ENCODE results near the gene GREB1.

The GREB1 gene

GRCh38 chr2:11618708-11619062 is 84.8 kb downstream of the GREB1 start:
- Histone ChIP-seq H4K20me1 (ENCODE audit: insufficient read depth) (no peaks in the 10 kb centered on the region), H3K79me2 (ENCODE audit: insufficient read depth, low read depth) (no peaks in the 10 kb centered on the region), H3K36me3 (ENCODE audit: insufficient read depth) (no peaks in the 10 kb centered on the region), H3K4me1 (ENCODE audit: low read depth, poor library complexity, severe bottlenecking) (no peaks in the 10 kb centered on the region), H3K4me3 (IDR thresholded peaks at IDR 0.05; ENCODE audit: insufficient read depth, low read depth, low read length) (no peak overlapping the region), H2AFZ (ENCODE audit: low read depth) (no peak overlapping the region), H3K27me3 (ENCODE audit: insufficient read depth, low read depth) (no peaks in the 10 kb centered on the region), H3K9ac (no peak overlapping the region), H3K27ac (no peak overlapping the region), H3K4me2 (no peak overlapping the region)
- no peak for TF ChIP-seq CTCF (conservative IDR thresholded peaks at IDR 0.05; ENCODE audit: low read depth, low read length)

- H3K27me3 ChIP-seq (ENCODE audit: insufficient read depth, low read depth) = no peaks in the 10 kb centered on the region
- H4K20me1 ChIP-seq (ENCODE audit: insufficient read depth) = no peaks in the 10 kb centered on the region
- H3K4me1 ChIP-seq (ENCODE audit: low read depth, poor library complexity, severe bottlenecking) = no peaks in the 10 kb centered on the region
- H3K4me3 ChIP-seq (IDR thresholded peaks at IDR 0.05; ENCODE audit: insufficient read depth, low read depth, low read length) = no peak overlapping the region
- H3K79me2 ChIP-seq (ENCODE audit: insufficient read depth, low read depth) = no peaks in the 10 kb centered on the region
- H3K9ac ChIP-seq = no peak overlapping the region
- H2AFZ ChIP-seq (ENCODE audit: low read depth) = no peak overlapping the region
- no peaks in the 10 kb centered on the region for H3K36me3 ChIP-seq (ENCODE audit: insufficient read depth)
- no peak overlapping the region for H3K4me2 ChIP-seq
- no peak overlapping the region for H3K27ac ChIP-seq
- no peak for TF ChIP-seq CTCF (conservative IDR thresholded peaks at IDR 0.05; ENCODE audit: low read depth, low read length)
Observed at GRCh38 chr2:11621410-11621809, 87.6 kb downstream of the GREB1 start.

- Histone ChIP-seq H3K27ac (no peak overlapping the region), H3K4me3 (IDR thresholded peaks at IDR 0.05; ENCODE audit: insufficient read depth, low read depth, low read length) (no peak overlapping the region), H3K4me2 (no peak overlapping the region), H4K20me1 (ENCODE audit: insufficient read depth) (no peaks in the 10 kb centered on the region), H3K27me3 (ENCODE audit: insufficient read depth, low read depth) (no peaks in the 10 kb centered on the region), H3K4me1 (ENCODE audit: low read depth, poor library complexity, severe bottlenecking) (no peaks in the 10 kb centered on the region), H2AFZ (ENCODE audit: low read depth) (no peak overlapping the region), H3K9ac (no peak overlapping the region), H3K79me2 (ENCODE audit: insufficient read depth, low read depth) (no peaks in the 10 kb centered on the region), H3K36me3 (ENCODE audit: insufficient read depth) (no peaks in the 10 kb centered on the region)
- TF ChIP-seq CTCF (conservative IDR thresholded peaks at IDR 0.05; ENCODE audit: low read depth, low read length) = no peak
Observed at GRCh38 chr2:11622611-11623010, 88.8 kb downstream of the GREB1 start.

GRCh38 chr2:11624893-11625292 is 91.0 kb downstream of the GREB1 start:
- no peaks in the 10 kb centered on the region for H3K79me2 ChIP-seq (ENCODE audit: insufficient read depth, low read depth)
- TF ChIP-seq CTCF (conservative IDR thresholded peaks at IDR 0.05; ENCODE audit: low read depth, low read length) = no peak
- no peaks in the 10 kb centered on the region for H3K36me3 ChIP-seq (ENCODE audit: insufficient read depth)
- H3K27me3 ChIP-seq (ENCODE audit: insufficient read depth, low read depth) = no peaks in the 10 kb centered on the region
- H3K27ac ChIP-seq = no peak overlapping the region
- no peak overlapping the region for H3K4me2 ChIP-seq
- H3K9ac ChIP-seq = no peak overlapping the region
- no peak overlapping the region for H2AFZ ChIP-seq (ENCODE audit: low read depth)
- no peaks in the 10 kb centered on the region for H3K4me1 ChIP-seq (ENCODE audit: low read depth, poor library complexity, severe bottlenecking)
- H4K20me1 ChIP-seq (ENCODE audit: insufficient read depth) = no peaks in the 10 kb centered on the region
- no peak overlapping the region for H3K4me3 ChIP-seq (IDR thresholded peaks at IDR 0.05; ENCODE audit: insufficient read depth, low read depth, low read length)

- no peak overlapping the region for H2AFZ ChIP-seq (ENCODE audit: low read depth)
- no peak for TF ChIP-seq CTCF (conservative IDR thresholded peaks at IDR 0.05; ENCODE audit: low read depth, low read length)
- H3K4me3 ChIP-seq (IDR thresholded peaks at IDR 0.05; ENCODE audit: insufficient read depth, low read depth, low read length) = no peak overlapping the region
- no peaks in the 10 kb centered on the region for H3K79me2 ChIP-seq (ENCODE audit: insufficient read depth, low read depth)
- no peaks in the 10 kb centered on the region for H3K4me1 ChIP-seq (ENCODE audit: low read depth, poor library complexity, severe bottlenecking)
- H3K27ac ChIP-seq = no peak overlapping the region
- no peaks in the 10 kb centered on the region for H3K27me3 ChIP-seq (ENCODE audit: insufficient read depth, low read depth)
- no peaks in the 10 kb centered on the region for H3K36me3 ChIP-seq (ENCODE audit: insufficient read depth)
- no peak overlapping the region for H3K4me2 ChIP-seq
- no peaks in the 10 kb centered on the region for H4K20me1 ChIP-seq (ENCODE audit: insufficient read depth)
- no peak overlapping the region for H3K9ac ChIP-seq
Observed at GRCh38 chr2:11625671-11626070, 91.8 kb downstream of the GREB1 start.

Data from KMS-11 (cell line).